WTC11 (cell line): ENCODE data around the gene CD46. TPM values are rescaled to one million over a fixed set of nuclear protein-coding genes. Genes with fewer than 3 reads are reported as not detected.

Experiments
- ATAC-seq: fragments of 200-7000 bp; cut with Tn5 transposase; 2 replicates; pipeline ENCODE4 v1.10.0; 2021; ENCODE audit warnings: mild to moderate bottlenecking, moderate library complexity
- CTCF ChIA-PET: fragments of 300-600 bp; sonication (Branson Sonifier 250); formaldehyde crosslinking; loops from one replicate; lab custom pipeline; 2021; ENCODE audit warnings: antibody characterized with exemption; lab: Charles Lee
- POLR2A ChIA-PET: fragments of 350-600 bp; sonication (Branson Sonifier 250); formaldehyde crosslinking; loops from one replicate; lab custom pipeline; 2021; ENCODE audit warnings: antibody characterized with exemption; lab: Charles Lee
- DNase-seq: peaks from one replicate; pipeline ENCODE4 v3.0.0; 2021; ENCODE audit warnings: low spot score
- H3K27ac Mint-ChIP-seq: 2 replicates; pipeline ENCODE4 v1.8.0; 2021; ENCODE audit warnings: mixed read lengths
- H3K27me3 Mint-ChIP-seq: 2 replicates; pipeline ENCODE4 v1.8.0; 2021; ENCODE audit warnings: low read depth, mild to moderate bottlenecking, moderate library complexity, mixed read lengths
- H3K36me3 Mint-ChIP-seq: 2 replicates; pipeline ENCODE4 v1.8.0; 2021; ENCODE audit warnings: mixed read lengths
- H3K4me1 Mint-ChIP-seq: 2 replicates; pipeline ENCODE4 v1.8.0; 2022; ENCODE audit warnings: mixed read lengths
- H3K4me3 Mint-ChIP-seq: 2 replicates; pipeline ENCODE4 v1.8.0; 2021; ENCODE audit warnings: mild to moderate bottlenecking, moderate library complexity, mixed read lengths
- H3K9me3 Mint-ChIP-seq: 2 replicates; pipeline ENCODE4 v1.8.0; 2021; ENCODE audit warnings: mixed read lengths
- E2F1 ChIP-seq: sonication (generic); formaldehyde crosslinking; IDR thresholded peaks from 2 replicates; pipeline ENCODE4 v1.8.0; 2022; ENCODE audit warnings: mild to moderate bottlenecking, missing genetic modification reagents
- EMX1 ChIP-seq: fragments of 250-450 bp; sonication (Bioruptor Pico); IDR thresholded peaks from 2 replicates; pipeline ENCODE4 v1.8.0; 2021; ENCODE audit warnings: mild to moderate bottlenecking
- ERG ChIP-seq: fragments of 250-450 bp; sonication (Bioruptor Pico); IDR thresholded peaks from 2 replicates; pipeline ENCODE4 v1.8.0; 2021; ENCODE audit warnings: mild to moderate bottlenecking
- FOXP1 ChIP-seq: sonication (generic); formaldehyde crosslinking; IDR thresholded peaks from 2 replicates; pipeline ENCODE4 v1.8.0; 2022; ENCODE audit warnings: missing genetic modification reagents, mild to moderate bottlenecking, moderate library complexity, borderline replicate concordance
- MAX ChIP-seq: sonication (generic); formaldehyde crosslinking; IDR thresholded peaks from 2 replicates; pipeline ENCODE4 v1.8.0; 2022; ENCODE audit warnings: mild to moderate bottlenecking, missing genetic modification reagents
- RELA ChIP-seq: sonication (generic); formaldehyde crosslinking; IDR thresholded peaks from 2 replicates; pipeline ENCODE4 v1.8.1; 2022; ENCODE audit warnings: missing genetic modification reagents, mild to moderate bottlenecking, borderline replicate concordance
- TCF7 ChIP-seq: sonication (generic); formaldehyde crosslinking; IDR thresholded peaks from 2 replicates; pipeline ENCODE4 v1.8.0; 2022; ENCODE audit warnings: mild to moderate bottlenecking, low read depth, missing genetic modification reagents, moderate library complexity
- TEAD1 ChIP-seq: sonication (generic); formaldehyde crosslinking; IDR thresholded peaks from 2 replicates; pipeline ENCODE4 v1.8.0; 2022; ENCODE audit warnings: mild to moderate bottlenecking, missing genetic modification reagents
- USF2 ChIP-seq: sonication (generic); formaldehyde crosslinking; IDR thresholded peaks from 2 replicates; pipeline ENCODE4 v1.8.1; 2023; ENCODE audit warnings: mild to moderate bottlenecking, missing genetic modification reagents, moderate library complexity
- ZNF232 ChIP-seq: sonication (generic); formaldehyde crosslinking; IDR thresholded peaks from 2 replicates; pipeline ENCODE4 v1.8.0; 2022; ENCODE audit warnings: mild to moderate bottlenecking, missing genetic modification reagents
- ZNF423 ChIP-seq: fragments of 250-450 bp; sonication (Bioruptor Pico); IDR thresholded peaks from 2 replicates; pipeline ENCODE4 v2.1.2; 2022; ENCODE audit warnings: mild to moderate bottlenecking, moderate library complexity
- total RNA-seq: library from RNA; stranded (reverse); gene quantifications from 3 replicates; pipeline ENCODE4 v1.2.3, GENCODE V29; 2021
- TF ChIP-seq, protein P1 (sequence below): sonication (generic); formaldehyde crosslinking; IDR thresholded peaks from 2 replicates; pipeline ENCODE4 v1.8.0; 2022; ENCODE audit warnings: missing genetic modification reagents
- TF ChIP-seq, protein P2 (sequence below): sonication (generic); formaldehyde crosslinking; IDR thresholded peaks from 2 replicates; pipeline ENCODE4 v1.8.0; 2023; ENCODE audit warnings: missing genetic modification reagents, mild to moderate bottlenecking, borderline replicate concordance
- TF ChIP-seq, protein P3 (sequence below): fragments of 250-450 bp; sonication (Bioruptor Pico); IDR thresholded peaks from 2 replicates; pipeline ENCODE4 v1.9.0; 2021; ENCODE audit warnings: mild to moderate bottlenecking, borderline replicate concordance

The CD46 gene
- total RNA-seq, 1 experiment from 2014 or later = 150 TPM

- Mint-ChIP-seq H3K9me3 (peaks cover 5% of the 10 kb centered on the region), H3K4me3 (no peak overlapping the region), H3K4me1 (no peaks in the 10 kb centered on the region), H3K27ac (no peak overlapping the region), H3K36me3 (peaks cover 53% of the 10 kb centered on the region), H3K27me3 (no peaks in the 10 kb centered on the region)
- ATAC-seq (no peak), DNase-seq (no peak)
- CTCF ChIA-PET = no interaction called here
- POLR2A ChIA-PET = no interaction called here
- no peak for TF ChIP-seq EMX1 (CRISPR knock-in tag)
- TF ChIP-seq ZNF232 (CRISPR knock-in tag) = no peak
- no peak for TF ChIP-seq TCF7 (CRISPR knock-in tag)
- no peak for TF ChIP-seq ZNF423 (CRISPR knock-in tag)
- no peak for TF ChIP-seq MAX
- no peak for TF ChIP-seq RELA (CRISPR knock-in tag)
- TF ChIP-seq USF2 (CRISPR knock-in tag) = no peak
- TF ChIP-seq, protein P1, sequence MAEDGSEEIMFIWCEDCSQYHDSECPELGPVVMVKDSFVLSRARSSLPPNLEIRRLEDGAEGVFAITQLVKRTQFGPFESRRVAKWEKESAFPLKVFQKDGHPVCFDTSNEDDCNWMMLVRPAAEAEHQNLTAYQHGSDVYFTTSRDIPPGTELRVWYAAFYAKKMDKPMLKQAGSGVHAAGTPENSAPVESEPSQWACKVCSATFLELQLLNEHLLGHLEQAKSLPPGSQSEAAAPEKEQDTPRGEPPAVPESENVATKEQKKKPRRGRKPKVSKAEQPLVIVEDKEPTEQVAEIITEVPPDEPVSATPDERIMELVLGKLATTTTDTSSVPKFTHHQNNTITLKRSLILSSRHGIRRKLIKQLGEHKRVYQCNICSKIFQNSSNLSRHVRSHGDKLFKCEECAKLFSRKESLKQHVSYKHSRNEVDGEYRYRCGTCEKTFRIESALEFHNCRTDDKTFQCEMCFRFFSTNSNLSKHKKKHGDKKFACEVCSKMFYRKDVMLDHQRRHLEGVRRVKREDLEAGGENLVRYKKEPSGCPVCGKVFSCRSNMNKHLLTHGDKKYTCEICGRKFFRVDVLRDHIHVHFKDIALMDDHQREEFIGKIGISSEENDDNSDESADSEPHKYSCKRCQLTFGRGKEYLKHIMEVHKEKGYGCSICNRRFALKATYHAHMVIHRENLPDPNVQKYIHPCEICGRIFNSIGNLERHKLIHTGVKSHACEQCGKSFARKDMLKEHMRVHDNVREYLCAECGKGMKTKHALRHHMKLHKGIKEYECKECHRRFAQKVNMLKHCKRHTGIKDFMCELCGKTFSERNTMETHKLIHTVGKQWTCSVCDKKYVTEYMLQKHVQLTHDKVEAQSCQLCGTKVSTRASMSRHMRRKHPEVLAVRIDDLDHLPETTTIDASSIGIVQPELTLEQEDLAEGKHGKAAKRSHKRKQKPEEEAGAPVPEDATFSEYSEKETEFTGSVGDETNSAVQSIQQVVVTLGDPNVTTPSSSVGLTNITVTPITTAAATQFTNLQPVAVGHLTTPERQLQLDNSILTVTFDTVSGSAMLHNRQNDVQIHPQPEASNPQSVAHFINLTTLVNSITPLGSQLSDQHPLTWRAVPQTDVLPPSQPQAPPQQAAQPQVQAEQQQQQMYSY = no peak
- TF ChIP-seq, protein P2, sequence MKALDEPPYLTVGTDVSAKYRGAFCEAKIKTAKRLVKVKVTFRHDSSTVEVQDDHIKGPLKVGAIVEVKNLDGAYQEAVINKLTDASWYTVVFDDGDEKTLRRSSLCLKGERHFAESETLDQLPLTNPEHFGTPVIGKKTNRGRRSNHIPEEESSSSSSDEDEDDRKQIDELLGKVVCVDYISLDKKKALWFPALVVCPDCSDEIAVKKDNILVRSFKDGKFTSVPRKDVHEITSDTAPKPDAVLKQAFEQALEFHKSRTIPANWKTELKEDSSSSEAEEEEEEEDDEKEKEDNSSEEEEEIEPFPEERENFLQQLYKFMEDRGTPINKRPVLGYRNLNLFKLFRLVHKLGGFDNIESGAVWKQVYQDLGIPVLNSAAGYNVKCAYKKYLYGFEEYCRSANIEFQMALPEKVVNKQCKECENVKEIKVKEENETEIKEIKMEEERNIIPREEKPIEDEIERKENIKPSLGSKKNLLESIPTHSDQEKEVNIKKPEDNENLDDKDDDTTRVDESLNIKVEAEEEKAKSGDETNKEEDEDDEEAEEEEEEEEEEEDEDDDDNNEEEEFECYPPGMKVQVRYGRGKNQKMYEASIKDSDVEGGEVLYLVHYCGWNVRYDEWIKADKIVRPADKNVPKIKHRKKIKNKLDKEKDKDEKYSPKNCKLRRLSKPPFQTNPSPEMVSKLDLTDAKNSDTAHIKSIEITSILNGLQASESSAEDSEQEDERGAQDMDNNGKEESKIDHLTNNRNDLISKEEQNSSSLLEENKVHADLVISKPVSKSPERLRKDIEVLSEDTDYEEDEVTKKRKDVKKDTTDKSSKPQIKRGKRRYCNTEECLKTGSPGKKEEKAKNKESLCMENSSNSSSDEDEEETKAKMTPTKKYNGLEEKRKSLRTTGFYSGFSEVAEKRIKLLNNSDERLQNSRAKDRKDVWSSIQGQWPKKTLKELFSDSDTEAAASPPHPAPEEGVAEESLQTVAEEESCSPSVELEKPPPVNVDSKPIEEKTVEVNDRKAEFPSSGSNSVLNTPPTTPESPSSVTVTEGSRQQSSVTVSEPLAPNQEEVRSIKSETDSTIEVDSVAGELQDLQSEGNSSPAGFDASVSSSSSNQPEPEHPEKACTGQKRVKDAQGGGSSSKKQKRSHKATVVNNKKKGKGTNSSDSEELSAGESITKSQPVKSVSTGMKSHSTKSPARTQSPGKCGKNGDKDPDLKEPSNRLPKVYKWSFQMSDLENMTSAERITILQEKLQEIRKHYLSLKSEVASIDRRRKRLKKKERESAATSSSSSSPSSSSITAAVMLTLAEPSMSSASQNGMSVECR = no peak
- TF ChIP-seq ERG = no peak
- no peak for TF ChIP-seq TEAD1
These were observed 29.5 kb downstream of the CD46 start for GRCh38 chr1:207781312-207781711.

DNA sequence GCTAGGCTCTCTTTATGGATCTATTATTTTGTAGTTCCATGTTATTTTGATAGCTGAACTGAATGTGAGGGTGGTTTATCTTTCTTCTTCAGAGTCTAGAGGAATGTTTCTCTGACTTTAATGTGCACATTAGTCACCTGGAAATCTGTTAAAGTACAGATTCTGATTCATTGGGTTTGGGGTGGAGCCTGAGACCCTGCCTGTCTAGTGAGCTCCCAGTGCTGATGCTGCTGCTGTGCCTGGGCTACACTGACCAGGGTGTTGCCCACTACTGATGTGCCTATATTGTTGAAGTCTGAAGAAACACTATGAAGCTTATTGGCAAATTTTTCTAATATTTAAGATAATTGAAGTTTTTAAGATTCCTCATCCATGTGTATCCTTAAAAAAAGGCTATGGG, 35.9 kb downstream of the CD46 start:
- ChIA-PET POLR2A (no interaction called here), CTCF (interaction anchor here (0.7 to 1.6 kb wide), 2 partner anchors 9 to 175 kb away, joined by 3 to 5 read pairs; no protein-coding TSS in a partner anchor)
- Mint-ChIP-seq H3K27me3 (no peaks in the 10 kb centered on the region), H3K27ac (no peak overlapping the region), H3K4me3 (no peak overlapping the region), H3K4me1 (no peaks in the 10 kb centered on the region), H3K9me3 (no peaks in the 10 kb centered on the region), H3K36me3 (peaks cover 47% of the 10 kb centered on the region)
- DNase-seq (no peak), ATAC-seq (no peak)
- TF ChIP-seq FOXP1 (CRISPR knock-in tag) (no peak), E2F1 (no peak)
- TF ChIP-seq, protein P3, sequence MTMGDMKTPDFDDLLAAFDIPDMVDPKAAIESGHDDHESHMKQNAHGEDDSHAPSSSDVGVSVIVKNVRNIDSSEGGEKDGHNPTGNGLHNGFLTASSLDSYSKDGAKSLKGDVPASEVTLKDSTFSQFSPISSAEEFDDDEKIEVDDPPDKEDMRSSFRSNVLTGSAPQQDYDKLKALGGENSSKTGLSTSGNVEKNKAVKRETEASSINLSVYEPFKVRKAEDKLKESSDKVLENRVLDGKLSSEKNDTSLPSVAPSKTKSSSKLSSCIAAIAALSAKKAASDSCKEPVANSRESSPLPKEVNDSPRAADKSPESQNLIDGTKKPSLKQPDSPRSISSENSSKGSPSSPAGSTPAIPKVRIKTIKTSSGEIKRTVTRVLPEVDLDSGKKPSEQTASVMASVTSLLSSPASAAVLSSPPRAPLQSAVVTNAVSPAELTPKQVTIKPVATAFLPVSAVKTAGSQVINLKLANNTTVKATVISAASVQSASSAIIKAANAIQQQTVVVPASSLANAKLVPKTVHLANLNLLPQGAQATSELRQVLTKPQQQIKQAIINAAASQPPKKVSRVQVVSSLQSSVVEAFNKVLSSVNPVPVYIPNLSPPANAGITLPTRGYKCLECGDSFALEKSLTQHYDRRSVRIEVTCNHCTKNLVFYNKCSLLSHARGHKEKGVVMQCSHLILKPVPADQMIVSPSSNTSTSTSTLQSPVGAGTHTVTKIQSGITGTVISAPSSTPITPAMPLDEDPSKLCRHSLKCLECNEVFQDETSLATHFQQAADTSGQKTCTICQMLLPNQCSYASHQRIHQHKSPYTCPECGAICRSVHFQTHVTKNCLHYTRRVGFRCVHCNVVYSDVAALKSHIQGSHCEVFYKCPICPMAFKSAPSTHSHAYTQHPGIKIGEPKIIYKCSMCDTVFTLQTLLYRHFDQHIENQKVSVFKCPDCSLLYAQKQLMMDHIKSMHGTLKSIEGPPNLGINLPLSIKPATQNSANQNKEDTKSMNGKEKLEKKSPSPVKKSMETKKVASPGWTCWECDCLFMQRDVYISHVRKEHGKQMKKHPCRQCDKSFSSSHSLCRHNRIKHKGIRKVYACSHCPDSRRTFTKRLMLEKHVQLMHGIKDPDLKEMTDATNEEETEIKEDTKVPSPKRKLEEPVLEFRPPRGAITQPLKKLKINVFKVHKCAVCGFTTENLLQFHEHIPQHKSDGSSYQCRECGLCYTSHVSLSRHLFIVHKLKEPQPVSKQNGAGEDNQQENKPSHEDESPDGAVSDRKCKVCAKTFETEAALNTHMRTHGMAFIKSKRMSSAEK (CRISPR knock-in tag) = no peak
- TF ChIP-seq, protein P1 = no peak
